Epidermal melanocyte (primary cell): ENCODE measurements around the gene ZNF154.

ENCODE experiments used
- DNase-seq: peaks from one replicate; pipeline ENCODE4 v3.0.0; 2011; ENCODE audit warnings: low spot score; ENCODE audit not compliant: insufficient read length

The ZNF154 gene

GRCh38 chr19:57682226-57682766 is 26.7 kb downstream of the ZNF154 start:
- DNase-seq, result no peak

DNA sequence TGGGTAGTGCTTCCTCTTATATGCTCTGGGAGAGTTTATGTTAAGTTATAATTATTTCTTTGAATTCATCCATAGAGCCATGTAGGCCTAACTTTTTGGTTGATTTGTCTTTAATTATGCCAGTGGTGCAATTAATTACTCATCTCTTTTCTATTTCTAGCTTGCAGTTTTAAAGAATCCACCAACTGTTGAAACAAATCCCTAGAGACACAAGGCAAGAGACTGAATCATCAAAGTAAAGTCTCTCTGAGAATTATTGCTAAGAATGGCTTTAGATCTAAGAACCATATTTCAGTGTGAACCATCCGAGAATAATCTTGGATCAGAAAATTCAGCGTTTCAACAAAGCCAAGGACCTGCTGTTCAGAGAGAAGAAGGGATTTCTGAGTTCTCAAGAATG is 33.1 kb downstream of the ZNF154 start:
- DNase-seq, result no peak

- no peak for DNase-seq
Observed at GRCh38 chr19:57672466-57672865, 36.5 kb downstream of the ZNF154 start.

- DNase-seq, result no peak
Observed at GRCh38 chr19:57671124-57671895, 37.7 kb downstream of the ZNF154 start.

GRCh38 chr19:57668635-57669034 is 40.4 kb downstream of the ZNF154 start, which contains the start of gene ZSCAN4:
ZSCAN4 (plus strand) TSS chr19:57668935; CDS start chr19:57676146, 7,211 bp downstream.
- no peak for DNase-seq

DNA sequence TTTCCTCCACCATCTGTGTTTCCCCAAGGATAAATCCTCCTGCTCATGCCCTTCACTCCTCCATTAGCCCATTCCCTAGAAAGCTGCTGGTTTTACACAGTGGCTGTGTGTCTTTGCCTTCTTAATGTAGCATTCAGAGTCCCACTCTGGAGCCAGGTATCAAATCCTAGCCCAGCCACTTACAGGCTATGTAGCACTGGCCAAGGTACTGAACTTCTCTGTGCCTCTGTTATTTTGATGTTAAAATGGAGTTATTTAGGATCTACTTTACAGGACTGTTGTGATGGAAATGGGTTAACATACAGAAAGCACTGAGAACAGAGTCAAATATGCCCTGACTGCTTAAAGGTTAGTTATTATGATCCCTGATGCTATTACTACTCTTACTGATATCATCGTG is 41.8 kb downstream of the ZNF154 start:
- DNase-seq, result no peak

- no peak for DNase-seq
Observed at GRCh38 chr19:57665261-57665806, 43.7 kb downstream of the ZNF154 start.

DNA sequence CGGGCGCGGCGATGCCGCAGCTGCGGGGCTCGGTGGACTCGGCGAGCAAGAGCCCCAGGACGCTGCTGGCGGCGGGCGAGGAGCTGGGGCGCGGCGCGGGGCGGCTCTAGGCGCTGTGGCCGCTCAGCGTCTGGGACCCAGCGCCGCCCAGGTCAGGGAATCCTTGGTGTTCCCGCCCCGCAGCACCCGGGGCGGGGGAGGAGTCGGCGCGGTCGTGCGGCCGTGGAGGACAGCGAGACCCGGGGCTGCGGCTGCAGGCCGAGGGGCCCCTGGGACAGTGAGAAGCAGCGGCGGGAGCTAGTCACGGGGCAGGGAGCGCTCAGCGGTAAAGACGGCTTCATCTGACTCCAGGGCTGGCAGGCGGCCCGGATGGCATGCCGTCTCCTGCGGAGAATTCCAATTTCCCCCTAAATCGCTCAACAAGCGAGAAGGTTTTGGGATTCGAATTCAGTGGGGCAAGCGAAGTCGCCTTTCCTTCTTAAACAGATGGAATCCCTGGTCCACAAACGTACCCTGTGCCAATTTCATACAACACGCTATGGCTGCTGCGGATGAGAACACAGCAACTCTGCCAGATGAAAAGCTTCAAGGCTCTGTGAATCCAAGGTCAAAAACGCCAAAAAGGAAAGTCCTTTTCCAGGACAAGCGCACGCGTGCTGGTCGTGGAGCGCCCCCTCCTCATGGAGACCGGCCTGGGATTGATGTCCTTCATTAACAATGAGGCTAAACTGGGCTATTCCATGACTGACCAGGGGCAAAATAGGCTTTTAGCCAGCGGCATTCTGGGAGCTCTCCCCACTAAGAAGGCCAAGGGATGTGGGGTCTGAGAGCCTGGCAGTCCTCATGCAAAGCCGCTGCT is 44.5 kb downstream of the ZNF154 start:
- peak; percentile 35 for DNase-seq

GRCh38 chr19:57656346-57656745 is 52.7 kb downstream of the ZNF154 start:
- no peak for DNase-seq

GRCh38 chr19:57655443-57655842 is 53.6 kb downstream of the ZNF154 start:
- no peak for DNase-seq

- DNase-seq, result no peak
Observed at GRCh38 chr19:57653689-57654088, 55.3 kb downstream of the ZNF154 start.

DNA sequence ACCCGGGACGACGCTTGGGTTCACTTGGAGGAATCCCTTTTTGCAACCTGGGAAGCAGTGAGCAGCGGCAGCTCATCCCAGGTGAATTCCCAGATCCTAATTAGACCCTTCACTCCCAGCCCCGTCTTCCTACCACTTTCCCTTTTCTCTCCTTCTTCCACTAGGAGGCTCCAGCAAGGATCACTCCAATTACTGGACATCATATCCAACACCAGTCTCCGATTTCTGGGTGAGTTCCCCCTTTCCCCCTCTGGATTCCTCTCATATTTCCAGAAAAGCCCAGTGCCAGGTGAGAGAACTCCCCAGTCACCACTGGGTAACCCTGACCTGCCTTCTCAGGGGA is 57.4 kb downstream of the ZNF154 start:
- DNase-seq, result no peak

DNA sequence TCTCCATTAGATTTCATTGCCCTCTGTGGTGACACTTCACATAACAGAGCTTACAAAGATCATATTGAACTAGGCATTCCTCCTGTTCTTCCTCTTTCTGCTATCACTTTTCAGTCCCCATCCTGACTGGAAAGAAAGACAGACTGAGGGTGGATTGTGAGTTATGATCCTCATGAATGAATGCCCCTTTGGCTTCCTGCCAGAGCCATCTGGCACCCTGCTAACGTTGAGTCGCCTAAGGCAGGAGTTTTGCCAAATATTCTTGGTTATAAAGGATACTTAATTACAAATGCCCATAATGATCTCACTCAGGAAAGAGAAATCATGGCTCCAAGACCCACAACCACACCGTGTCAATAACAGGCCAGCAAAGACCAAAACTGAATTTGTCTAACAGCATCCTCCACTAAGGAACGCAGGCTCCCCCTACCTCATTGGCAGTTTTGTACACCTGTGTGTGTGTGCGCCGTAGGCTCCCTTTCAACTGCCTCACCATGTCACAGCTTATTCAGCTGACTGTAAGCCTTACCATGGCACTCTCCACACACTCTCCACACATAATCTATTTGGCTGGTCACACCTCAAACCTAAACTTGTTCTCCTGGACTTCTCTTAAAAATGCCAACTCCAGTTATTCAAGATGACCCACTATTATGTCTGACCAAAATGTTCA is 60.5 kb downstream of the ZNF154 start:
- DNase-seq, result no peak
